GM18519 (cell line): ENCODE data around the gene DEGS2.

Experiments
- ATAC-seq: cut with Tn5 transposase; IDR thresholded peaks from one replicate; pipeline ENCODE4 v1.9.1; 2021; ENCODE audit warnings: mild to moderate bottlenecking, moderate library complexity; ENCODE audit not compliant: unreplicated experiment, low FRiP score

Gene DEGS2

DNA sequence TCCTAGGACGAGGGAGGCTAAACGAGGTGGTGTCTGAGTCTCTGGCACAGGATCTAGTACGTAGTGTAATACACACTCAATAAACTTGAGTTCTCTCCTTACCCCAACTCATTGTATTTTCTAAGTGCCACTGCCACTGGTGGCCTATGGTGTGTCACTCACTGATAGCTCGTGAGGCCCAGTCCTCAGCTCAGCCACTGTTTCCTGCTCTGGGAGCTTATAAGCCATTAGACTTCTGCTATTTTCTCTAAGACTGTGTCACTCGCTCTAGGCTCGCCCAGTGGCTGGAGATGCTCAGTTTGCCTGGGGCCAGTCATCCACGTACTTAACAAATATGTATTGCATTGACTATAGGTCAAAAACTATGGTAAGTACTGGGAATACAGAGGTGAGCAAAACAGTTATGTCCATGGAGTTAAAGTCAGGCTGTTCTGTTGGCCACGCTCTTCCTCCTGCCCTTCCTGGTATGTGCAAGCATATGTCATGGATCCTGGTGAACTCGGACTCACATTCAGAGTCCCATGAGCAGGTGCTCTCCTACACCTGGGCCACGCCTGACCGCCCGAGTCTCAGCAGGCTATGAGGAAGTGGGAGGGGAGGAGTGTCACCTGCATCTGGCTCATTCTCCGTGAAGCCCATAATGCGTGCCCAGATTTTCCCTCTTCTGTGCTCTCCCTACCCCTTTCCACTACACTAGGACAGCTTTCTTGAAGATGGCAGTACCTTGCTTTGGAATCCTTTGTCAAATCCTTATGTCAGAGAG is 41.6 kb downstream of the DEGS2 start:
- ATAC-seq: no peak

DNA sequence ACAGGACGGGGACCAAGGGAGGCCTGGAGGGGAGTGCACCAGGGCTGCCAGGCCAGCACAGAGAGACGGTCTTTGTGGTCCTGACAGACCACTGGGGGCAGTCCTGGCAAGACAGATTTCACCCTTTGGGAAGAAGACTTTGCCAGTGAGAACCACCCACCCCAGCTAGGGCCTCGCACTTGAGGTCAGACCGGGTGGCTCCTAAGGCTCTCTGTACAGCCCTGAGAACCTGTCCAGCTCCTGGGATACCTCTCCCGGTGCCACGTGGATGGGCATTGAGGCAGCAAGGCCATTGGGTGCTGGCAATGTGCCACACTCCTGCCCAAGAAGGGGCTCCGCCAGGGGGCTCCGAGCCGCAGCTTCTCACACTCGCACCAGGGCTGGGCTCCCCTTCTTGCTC is 42.4 kb downstream of the DEGS2 start:
- ATAC-seq: no peak

DNA sequence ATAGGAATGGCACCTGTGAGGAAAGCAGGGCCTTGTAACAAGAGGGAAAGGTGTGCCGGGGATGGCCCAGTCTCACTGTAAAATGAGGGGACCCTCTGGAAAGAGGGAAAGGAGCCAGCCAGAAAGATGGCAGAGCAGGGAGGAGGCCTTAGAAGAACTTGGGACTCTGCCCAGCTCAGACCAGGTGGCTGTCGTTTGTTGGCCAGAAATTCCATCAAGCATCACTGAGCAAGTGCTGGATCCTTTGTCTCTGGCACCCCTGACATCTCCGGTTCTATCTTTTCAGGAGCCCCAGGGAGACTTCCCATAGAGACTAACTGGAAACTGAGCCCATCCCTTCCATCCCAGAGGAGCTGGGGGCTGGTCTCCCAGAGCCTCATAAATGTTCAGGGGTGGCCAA is 43.3 kb downstream of the DEGS2 start:
- no peak for ATAC-seq

DNA sequence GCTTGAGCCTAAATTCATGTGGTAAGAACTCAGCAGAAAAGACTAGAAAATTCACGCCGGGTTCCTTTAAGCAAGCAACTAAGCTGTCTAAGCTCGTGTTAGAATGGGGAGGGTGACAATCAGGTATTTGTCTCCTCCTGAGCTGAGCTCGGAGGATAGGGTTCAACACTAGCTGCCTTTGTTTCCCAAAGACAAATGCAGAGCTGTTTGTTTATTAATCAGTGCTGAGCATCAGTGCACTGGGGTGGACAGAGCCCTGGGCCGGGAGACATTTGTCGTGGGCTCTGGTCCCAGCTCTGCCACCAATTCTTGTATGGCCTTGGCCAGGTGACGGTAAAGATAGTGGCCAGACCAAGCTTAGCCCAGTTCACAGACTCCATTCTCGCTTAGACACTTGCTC is 43.7 kb downstream of the DEGS2 start:
- ATAC-seq: no peak

DNA sequence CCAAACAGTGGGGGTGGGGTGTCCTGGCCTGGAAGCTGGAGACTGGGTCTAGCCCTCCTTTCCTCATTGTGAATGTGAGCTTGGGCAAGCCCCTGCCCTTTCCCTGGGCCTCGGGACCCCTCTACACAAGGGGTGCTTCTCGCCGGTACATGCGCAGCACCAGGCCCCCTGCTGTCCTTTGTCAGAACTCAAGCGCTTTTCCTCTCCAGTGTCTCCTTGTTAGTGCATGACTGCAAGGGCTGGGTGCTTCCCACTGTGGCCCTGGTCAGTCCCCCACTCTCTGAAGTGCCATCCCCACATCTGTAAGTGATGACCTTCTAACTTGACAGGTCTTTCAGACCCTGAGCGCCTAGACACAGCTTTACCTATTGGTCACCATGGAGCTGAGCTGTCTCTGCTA is 44.2 kb downstream of the DEGS2 start:
- no peak for ATAC-seq

DNA sequence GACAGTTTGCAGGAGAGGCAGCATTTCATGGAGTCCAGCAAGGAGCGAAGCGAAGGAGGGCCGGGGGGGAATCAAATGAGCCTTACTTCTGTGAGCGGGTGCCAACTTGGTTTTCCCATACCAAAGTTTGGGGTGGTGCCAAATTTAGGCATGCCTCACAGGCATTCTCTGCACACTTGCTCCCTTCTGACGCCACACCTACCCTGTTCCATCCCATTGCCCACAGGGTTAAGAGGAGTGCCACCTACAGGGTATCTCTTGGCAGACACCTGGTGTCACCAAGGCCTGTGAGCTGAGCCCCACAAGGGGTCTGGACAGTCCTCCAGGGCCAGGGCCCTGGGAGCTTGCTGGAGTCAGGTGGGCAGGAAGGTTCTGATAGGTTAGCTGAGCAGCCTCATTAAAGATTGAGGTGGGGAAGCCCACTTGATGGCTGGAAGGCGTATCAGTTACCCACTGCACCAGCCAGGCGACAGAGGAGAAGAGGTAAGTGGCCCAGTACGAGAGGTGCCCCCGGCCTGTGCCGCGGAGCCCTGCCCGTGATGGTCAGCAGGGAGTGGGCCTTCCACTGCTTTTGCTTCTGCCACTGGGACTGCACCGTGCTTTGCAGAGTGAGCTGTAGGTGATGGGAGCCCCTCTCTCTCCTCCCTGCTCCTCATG is 45.2 kb downstream of the DEGS2 start:
- no peak for ATAC-seq

DNA sequence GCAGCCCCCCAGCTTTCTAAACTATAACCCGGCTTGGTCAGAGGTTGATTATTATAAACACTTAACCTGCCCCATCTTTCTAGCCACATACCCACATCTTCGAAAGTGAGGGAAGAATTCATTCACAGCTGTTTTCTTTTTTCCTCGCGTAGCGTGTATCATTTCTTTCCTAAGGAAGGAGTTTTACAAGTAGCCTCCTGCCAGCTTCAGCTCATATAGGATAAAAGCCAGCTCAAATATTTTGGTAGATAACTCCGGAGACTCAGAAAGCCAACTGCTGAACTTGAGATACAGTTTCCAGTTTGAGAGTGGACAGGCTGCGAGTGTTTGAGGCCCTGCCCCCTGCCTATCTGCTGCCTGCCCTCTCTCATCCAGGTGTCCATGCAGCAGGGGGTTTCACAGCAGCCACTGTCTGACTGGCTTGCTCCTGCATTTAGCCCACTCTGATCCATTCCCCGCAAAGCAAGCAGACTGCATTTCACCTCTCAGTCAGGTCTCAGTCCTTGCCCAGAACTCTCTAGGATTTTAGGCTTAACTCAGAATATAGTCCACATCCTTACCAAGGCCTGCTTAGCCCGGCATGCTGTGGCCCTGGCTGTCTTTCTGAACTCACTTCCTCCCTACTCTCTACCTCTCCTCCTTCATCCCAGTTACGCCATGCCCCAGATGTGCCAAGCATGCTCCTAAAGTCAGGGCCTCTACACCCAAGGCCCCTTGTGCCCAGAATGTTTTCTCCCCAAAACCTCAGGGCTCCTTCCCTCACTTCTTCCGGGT is 47.3 kb downstream of the DEGS2 start:
- ATAC-seq: no peak

DNA sequence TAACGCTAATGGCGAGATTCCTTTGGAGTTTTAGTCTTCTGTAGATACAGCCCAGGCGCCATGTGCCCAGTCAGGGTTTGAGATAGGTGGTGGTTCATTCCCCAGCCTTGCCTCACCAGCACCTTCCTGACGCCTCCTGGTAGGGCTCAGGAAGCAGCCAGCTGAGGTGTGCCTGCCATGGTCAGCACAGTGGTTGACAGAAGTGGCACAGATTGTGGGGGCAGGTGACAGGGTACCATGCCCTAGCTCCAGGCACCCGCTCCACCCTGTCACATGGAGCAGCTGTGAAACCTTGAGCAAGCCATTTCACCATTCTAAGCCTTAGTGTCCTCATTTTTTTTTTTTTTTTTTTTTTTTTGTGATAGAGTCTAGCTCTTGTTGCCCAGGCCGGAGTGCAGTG is 48.6 kb downstream of the DEGS2 start:
- ATAC-seq: no peak

DNA sequence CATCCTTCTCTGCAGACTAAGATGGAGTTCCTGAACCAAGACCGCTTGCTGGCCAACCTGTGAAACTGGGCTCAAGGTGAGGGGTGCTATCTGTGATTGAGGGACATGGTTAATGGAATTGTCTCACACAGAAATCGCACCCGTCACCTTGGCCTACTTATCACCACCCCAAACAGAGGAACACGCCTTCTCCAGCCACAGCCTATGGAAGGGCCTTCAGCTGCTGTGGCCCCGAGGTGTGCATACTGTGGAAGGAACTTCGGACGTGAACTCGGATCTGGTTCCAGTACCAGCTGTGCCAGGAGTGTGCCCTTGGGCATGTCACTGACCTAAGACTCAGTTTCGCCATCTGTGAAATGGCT is 49.9 kb downstream of the DEGS2 start:
- no peak for ATAC-seq

DNA sequence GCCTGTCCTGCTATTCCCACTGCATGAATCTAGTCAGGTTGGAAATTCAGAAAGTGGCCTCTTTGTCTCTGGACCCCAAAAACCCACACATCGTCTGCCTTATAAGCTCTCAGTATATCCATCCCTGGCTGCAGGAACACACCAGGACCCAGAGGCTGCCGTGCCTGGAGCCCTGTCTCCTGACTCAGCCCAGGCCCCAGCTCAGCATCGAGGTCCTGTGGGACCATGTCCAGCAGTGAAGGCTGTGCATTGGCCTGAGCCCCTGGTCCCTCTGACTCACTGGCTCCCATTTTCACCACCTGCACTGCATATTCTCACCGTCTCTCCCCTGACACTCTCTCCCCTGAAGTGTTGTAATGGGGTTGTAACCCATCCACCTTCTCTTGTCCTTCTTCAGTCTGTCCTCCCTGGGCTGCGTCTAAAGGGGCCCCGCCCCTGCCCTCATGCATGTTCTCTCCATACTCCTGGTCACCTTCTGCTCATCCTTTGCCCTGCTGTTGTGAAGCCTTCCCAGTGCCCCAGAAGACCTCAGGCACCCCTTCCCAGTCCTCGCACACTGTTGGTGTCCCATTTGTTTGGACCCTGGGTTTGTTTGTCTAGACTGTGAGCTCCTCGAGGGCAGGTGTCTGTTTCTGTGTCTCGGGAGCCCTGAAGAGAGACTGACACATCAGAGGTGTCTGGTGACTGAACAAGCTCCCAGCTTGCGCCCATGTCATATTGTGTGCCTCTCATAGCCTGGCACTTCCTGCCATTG is 50.4 kb downstream of the DEGS2 start:
- no peak for ATAC-seq

DNA sequence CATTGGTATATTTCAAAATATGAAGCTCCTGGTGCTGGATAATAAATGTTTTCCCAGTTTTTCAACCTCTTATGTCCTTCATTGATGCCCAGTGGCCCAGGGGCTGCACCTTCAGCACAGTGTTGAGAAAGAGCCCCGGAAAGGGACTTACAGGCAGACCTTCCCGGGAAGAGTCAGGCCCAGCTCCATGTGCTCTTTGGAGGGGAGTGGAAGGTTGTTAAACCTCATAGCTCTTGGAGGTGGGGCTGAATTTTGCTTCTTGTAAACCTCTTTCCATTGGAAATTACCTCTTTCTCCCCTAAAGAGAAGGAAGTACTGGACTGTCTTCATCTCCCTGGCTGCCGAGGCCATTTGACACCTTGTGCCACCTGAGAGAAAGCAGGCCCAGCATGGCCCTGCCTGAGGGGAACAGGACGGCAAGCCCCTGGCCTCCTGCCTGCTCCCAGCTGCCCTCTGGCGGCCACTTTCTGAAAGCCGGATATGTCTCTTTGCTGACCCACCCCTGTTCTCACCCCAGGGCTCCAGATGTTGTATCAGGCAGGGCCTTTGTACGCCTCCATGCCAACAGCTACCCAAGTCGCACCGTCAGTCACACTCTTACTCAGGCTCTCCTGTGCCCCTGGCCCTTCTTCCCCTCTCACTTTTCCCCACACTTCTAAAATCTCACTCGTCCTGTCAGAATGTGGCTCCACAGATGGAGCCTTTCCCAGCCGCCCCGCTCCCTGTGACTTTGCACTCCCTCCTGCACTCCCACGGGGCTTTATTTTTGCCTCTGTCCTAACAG is 51.2 kb downstream of the DEGS2 start:
- ATAC-seq: peak; percentile 39

DNA sequence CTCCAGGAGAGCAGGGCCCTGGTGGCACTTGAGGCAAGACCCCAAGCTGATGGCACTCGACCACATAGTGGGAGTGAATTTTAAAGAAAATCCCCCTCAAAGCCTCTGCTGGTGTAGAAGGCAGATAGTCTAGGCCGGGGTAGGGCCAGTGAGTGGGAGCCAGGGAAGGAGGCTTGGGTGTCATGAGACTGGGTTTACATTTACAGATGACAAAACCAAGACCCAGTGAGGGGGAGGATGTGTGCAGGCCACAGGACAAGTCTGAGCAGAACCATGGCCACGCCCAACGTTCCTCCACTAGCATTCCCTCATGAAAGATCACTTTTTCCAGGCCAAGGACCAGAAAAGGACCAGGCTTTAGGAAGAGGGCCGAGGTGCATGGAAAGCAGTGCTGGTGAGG is 52.2 kb downstream of the DEGS2 start:
- no peak for ATAC-seq

DNA sequence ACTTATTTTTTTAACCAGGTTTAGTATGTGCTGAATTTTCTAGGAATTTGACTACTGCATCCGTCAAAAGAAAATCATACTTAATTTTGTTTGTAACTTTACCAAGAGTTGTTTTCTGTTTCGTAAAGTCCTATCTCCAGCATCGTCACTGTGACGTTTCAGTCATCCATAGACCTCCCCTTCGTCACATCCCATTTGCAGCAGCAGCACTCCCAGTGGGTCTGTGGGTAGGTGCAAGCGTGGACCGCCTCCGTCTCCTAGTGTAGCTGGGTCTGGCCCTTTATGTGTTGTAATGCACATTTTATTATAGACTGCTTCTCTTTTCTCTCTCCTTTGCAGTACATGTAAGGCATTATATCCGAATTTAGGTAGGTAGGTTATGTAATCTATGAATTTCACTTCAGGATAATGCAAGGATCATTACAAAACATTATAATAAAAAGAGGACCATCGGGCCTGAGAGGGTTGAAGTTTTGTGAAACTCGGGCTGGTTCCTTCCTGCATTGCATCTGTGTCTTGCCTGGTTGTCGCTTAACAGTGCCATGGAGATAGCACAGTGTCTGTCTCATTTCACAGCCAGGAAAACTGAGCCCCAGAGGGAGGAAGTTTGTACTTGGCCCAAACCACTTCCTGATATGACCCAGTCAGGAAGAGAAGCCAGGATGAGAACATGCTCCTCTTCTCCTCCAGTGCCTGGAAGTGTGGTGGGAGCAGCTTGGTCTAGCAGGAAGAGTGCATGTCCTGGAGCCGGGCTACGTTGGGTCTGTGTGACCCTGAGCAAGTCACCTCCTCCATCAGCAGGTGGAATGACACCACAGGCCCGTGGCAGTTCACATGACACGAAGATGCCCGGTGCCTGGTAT is 53.0 kb downstream of the DEGS2 start:
- no peak for ATAC-seq

DNA sequence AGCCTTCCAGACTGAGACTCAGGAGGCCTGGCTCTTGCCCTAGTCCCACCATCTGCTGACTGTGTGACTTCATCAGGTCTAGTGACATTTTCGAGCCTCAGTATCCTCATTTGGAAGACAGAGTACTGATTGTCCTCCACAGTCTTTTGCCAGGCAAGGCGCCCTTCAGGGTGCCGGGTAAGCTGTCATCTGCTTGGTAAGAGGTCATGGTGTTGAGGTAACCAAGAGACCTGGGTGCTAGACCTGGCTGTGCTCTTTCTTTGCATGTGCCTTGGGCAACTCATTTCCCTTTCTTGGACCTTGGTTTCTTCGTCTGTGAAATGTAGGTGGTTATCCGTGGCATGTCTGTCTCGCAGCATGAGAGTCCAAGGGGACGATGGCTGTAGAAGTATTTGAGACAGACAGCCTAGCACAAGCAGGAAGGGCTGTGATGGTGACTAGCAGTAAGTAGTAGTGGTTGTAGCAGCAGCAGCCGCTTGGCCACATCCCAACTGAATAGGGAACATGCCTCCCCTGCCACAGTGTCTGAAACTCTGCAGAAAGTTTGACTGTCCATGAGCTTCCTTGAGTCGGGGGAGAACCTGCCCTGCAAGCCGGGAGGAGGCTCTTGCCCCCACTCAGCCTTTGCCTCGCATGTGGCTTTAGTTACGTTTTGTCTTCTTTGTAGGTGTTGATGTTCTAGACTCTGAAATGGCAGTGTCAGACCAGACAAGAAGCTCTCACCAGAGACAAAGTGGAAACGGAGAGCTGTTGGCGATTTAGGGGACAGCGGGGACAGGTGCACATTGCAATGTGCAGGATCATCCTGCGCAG is 53.9 kb downstream of the DEGS2 start:
- no peak for ATAC-seq

DNA sequence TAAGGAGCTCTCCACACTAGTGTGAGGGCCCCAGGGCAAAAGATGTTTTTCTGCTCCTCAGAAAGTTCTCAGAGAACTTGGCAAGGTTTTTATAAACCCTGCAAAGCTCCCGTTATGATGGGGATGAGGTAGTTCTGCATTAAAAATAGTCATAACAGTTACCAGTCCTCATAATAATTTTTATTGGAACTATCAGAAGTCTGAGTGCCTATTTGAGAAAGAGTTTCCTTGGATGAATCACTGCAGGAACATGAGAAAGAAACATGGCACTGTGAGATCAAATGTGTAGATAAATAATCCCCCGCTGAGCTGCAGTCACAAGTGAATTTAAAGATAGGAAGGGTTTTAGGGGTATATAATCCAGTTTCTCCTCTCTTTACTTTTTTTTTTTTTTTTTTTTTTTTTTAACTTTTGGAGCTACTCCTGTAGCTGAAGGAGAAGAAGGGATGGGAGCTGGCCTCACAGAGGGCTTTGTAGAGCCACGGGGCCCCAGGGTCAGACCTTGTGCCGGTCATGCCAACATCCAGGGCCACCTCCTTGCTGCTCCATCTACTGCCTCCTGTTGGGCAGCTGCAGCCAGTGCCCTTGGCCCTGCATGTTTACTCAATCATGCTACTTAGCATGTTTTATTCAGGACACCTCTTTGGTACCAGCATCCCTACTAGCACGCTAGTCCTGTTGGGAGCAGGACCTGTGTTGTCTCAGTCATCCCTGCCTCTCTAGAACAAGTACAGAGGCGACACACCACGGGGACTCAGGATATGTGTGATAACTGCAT is 54.7 kb downstream of the DEGS2 start:
- ATAC-seq: no peak

DNA sequence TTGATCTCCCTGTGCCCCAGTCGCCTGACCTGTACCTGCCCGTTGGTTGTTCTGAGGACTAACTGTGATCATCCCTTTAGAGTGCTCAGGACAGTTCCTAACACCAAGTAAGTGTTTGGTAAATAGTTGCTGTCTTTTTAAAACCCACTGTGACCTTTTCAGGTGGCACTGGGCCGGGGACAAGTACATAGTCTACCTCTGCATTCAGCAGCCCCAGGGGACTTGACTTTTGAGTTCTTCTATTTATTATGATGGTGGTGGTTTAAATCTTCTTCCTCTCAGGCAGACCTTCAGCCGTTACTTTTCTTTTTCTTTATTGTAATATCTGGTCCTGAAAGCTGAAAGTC is 55.5 kb downstream of the DEGS2 start:
- no peak for ATAC-seq

DNA sequence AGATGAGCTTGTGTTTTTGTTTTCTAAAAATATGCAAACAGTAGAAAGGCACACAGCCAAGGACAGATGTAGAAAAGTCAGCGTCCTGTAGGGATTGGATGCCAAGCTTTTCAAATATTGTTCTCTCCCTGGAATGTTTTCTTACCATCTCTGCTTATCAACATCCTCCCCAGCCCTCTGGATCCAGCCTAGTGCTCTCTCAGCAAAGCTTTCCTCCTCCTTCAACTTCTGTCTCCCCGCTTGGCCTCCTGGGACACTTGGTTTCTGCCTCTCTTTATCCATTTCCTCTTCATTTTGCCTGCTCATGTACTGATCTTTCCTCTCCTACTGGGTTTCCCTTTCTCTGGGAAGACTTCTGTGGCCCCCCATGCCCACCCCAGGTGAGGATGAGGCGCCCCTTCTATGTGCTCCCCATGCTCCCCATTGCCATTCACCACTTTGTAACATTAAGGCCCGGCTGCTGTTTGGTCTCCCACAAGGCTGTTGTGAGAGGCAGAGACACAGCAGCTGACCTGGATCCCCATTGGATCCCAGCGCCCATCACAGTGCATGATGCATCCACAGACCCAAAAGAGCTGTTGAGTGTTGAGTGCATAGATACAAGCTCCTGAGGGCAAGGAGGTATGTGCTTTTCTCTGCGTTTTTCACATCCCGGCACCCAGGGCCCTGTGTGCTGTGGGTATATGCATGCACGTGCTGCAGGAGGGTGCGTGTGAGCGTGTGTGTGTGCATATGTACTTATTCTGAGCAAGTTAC is 56.0 kb downstream of the DEGS2 start:
- ATAC-seq: no peak
